GM04504 (cell line): ENCODE measurements around the gene NPHP3.

ENCODE experiments used
- DNase-seq: peaks from one replicate; pipeline ENCODE4 v3.0.0-alpha.2; 2012; ENCODE audit warnings: low read depth

Gene NPHP3

GRCh38 chr3:132695422-132695821 is 26.8 kb downstream of the NPHP3 start:
- DNase-seq, result no peak

GRCh38 chr3:132694991-132695390 is 27.2 kb downstream of the NPHP3 start:
- DNase-seq, result no peak

- DNase-seq, result no peak
Observed at GRCh38 chr3:132690040-132690439, 32.2 kb downstream of the NPHP3 start.

GRCh38 chr3:132682201-132682600 is 40.0 kb downstream of the NPHP3 start:
- no peak for DNase-seq

- DNase-seq, result no peak
Observed at GRCh38 chr3:132681421-132681820, 40.8 kb downstream of the NPHP3 start.

- DNase-seq, result no peak
Observed at GRCh38 chr3:132679911-132680310, 42.3 kb downstream of the NPHP3 start.

GRCh38 chr3:132675408-132675807 is 46.8 kb downstream of the NPHP3 start:
- DNase-seq, result no peak

- no peak for DNase-seq
Observed at GRCh38 chr3:132669256-132669777, 52.9 kb downstream of the NPHP3 start.

GRCh38 chr3:132665230-132665745 is 56.9 kb downstream of the NPHP3 start:
- no peak for DNase-seq

- no peak for DNase-seq
Observed at GRCh38 chr3:132662212-132662611, 60.0 kb downstream of the NPHP3 start.

GRCh38 chr3:132661101-132661500 is 61.1 kb downstream of the NPHP3 start:
- no peak for DNase-seq

GRCh38 chr3:132660811-132661070 is 61.5 kb downstream of the NPHP3 start:
- DNase-seq, result no peak

- DNase-seq, result peak; percentile 42
Observed at GRCh38 chr3:132660052-132660810, 62.0 kb downstream of the NPHP3 start, which contains the start of gene UBA5. Gene UBA5 (plus strand): TSS chr3:132660329. CDS start chr3:132660538, 209 bp downstream.

GRCh38 chr3:132659365-132660051 is 62.7 kb downstream of the NPHP3 start, which contains the start of gene ACAD11:
Gene ACAD11 (minus strand): TSS chr3:132659809. CDS start chr3:132659751, 58 bp downstream.
- DNase-seq, result peak; percentile 25

- DNase-seq, result no peak
Observed at GRCh38 chr3:132659000-132659364, 63.2 kb downstream of the NPHP3 start.

- DNase-seq, result no peak
Observed at GRCh38 chr3:132657869-132658747, 64.1 kb downstream of the NPHP3 start.

GRCh38 chr3:132655471-132655870 is 66.7 kb downstream of the NPHP3 start:
- no peak for DNase-seq

- DNase-seq, result no peak
Observed at GRCh38 chr3:132654721-132655120, 67.5 kb downstream of the NPHP3 start.

- no peak for DNase-seq
Observed at GRCh38 chr3:132654190-132654589, 68.0 kb downstream of the NPHP3 start.

GRCh38 chr3:132652640-132653270 is 69.5 kb downstream of the NPHP3 start:
- peak; percentile 48 for DNase-seq

GRCh38 chr3:132650153-132650552 is 72.1 kb downstream of the NPHP3 start:
- DNase-seq, result no peak

GRCh38 chr3:132645058-132645457 is 77.2 kb downstream of the NPHP3 start:
- DNase-seq, result no peak
